H9 (cell line): ENCODE measurements around the gene TAF10. TPM values are rescaled to one million over a fixed set of nuclear protein-coding genes. Genes with fewer than 3 reads are reported as not detected.

Experiments used
- DNase-seq: peaks from one replicate; pipeline ENCODE4 v3.0.0-alpha.2; 2017
- H2AFZ ChIP-seq: one replicate; pipeline ENCODE4 v1.6.1; 2013; ENCODE audit warnings: mild to moderate bottlenecking, low read length, control low read depth, moderate library complexity
- H2AK5ac ChIP-seq: 2 replicates; pipeline ENCODE4 v1.6.1; 2013; ENCODE audit warnings: low read length, control low read depth, mixed read lengths; ENCODE audit not compliant: insufficient read length
- H2BK120ac ChIP-seq: one replicate; pipeline ENCODE4 v1.6.1; 2013; ENCODE audit warnings: low read depth, mild to moderate bottlenecking, low read length, control low read depth, inconsistent platforms; ENCODE audit not compliant: poor library complexity, severe bottlenecking
- H2BK12ac ChIP-seq: 2 replicates; pipeline ENCODE4 v1.6.1; 2013; ENCODE audit warnings: low read length, control low read depth, mixed read lengths, low read depth; ENCODE audit not compliant: insufficient read length
- H2BK15ac ChIP-seq: 2 replicates; pipeline ENCODE4 v1.6.1; 2013; ENCODE audit warnings: low read depth, low read length, control low read depth
- H2BK20ac ChIP-seq: one replicate; pipeline ENCODE4 v1.6.1; 2013; ENCODE audit warnings: low read depth, mild to moderate bottlenecking, low read length, control low read depth, inconsistent platforms; ENCODE audit not compliant: poor library complexity, severe bottlenecking
- H2BK5ac ChIP-seq: 2 replicates; pipeline ENCODE4 v1.6.1; 2013; ENCODE audit warnings: low read length, control low read depth, mixed read lengths; ENCODE audit not compliant: insufficient read length
- H3K14ac ChIP-seq: 2 replicates; pipeline ENCODE4 v1.6.1; 2013; ENCODE audit warnings: low read length, control low read depth; ENCODE audit not compliant: insufficient read depth
- H3K18ac ChIP-seq: 2 replicates; pipeline ENCODE4 v1.6.1; 2013; ENCODE audit warnings: low read depth, mild to moderate bottlenecking, mixed read lengths, low read length, control low read depth; ENCODE audit not compliant: insufficient read length
- H3K23ac ChIP-seq: 2 replicates; pipeline ENCODE4 v1.6.1; 2013; ENCODE audit warnings: low read length, control low read depth, mixed read lengths, low read depth; ENCODE audit not compliant: insufficient read length
- H3K23me2 ChIP-seq: 2 replicates; pipeline ENCODE4 v1.6.1; 2013; ENCODE audit warnings: low read depth, mild to moderate bottlenecking, mixed read lengths, low read length, control low read depth; ENCODE audit not compliant: insufficient read length, poor library complexity, severe bottlenecking
- H3K27ac ChIP-seq: 2 replicates; pipeline ENCODE4 v1.5.1; 2013; ENCODE audit warnings: low read length, control low read depth, mixed read lengths, low read depth; ENCODE audit not compliant: insufficient read length
- H3K27me3 ChIP-seq: 2 replicates; pipeline ENCODE4 v1.6.1; 2013; ENCODE audit warnings: low read length, control low read depth, inconsistent platforms; ENCODE audit not compliant: insufficient read depth
- H3K4ac ChIP-seq: 2 replicates; pipeline ENCODE4 v1.6.1; 2013; ENCODE audit warnings: low read depth, mild to moderate bottlenecking, control low read depth, inconsistent platforms, low read length, moderate library complexity
- H3K4me1 ChIP-seq: 2 replicates; pipeline ENCODE4 v1.6.1; 2013; ENCODE audit warnings: low read length, control low read depth, inconsistent platforms; ENCODE audit not compliant: insufficient read depth
- H3K4me2 ChIP-seq: 2 replicates; pipeline ENCODE4 v1.6.1; 2013; ENCODE audit warnings: low read length, control low read depth, mixed read lengths; ENCODE audit not compliant: insufficient read length, insufficient read depth
- H3K56ac ChIP-seq: 2 replicates; pipeline ENCODE4 v1.6.1; 2013; ENCODE audit warnings: low read depth, mild to moderate bottlenecking, mixed read lengths, low read length, control low read depth; ENCODE audit not compliant: insufficient read length
- H3K79me1 ChIP-seq: 2 replicates; pipeline ENCODE4 v1.6.1; 2013; ENCODE audit warnings: low read depth, mild to moderate bottlenecking, moderate library complexity, low read length, control low read depth, inconsistent platforms; ENCODE audit not compliant: insufficient read depth, poor library complexity, severe bottlenecking
- H3K79me2 ChIP-seq: 2 replicates; pipeline ENCODE4 v1.6.1; 2013; ENCODE audit warnings: low read length, control low read depth, inconsistent platforms; ENCODE audit not compliant: insufficient read depth
- H3K9ac ChIP-seq: 2 replicates; pipeline ENCODE4 v1.6.1; 2013; ENCODE audit warnings: low read length, control low read depth, mixed read lengths; ENCODE audit not compliant: insufficient read length; ENCODE audit errors: extremely low read depth
- H3K9me3 ChIP-seq: one replicate; pipeline ENCODE4 v1.6.1; 2013; ENCODE audit warnings: low read depth, low read length, inconsistent platforms; ENCODE audit not compliant: control insufficient read depth
- H3T11ph ChIP-seq: one replicate; pipeline ENCODE4 v1.6.1; 2013; ENCODE audit warnings: mild to moderate bottlenecking, low read length, control low read depth, inconsistent platforms
- H4K20me1 ChIP-seq: one replicate; pipeline ENCODE4 v1.6.1; 2013; ENCODE audit not compliant: control insufficient read depth, insufficient read length, insufficient read depth
- H4K5ac ChIP-seq: 2 replicates; pipeline ENCODE4 v1.6.1; 2013; ENCODE audit warnings: low read depth, mild to moderate bottlenecking, mixed read lengths, low read length, control low read depth; ENCODE audit not compliant: insufficient read length
- H4K8ac ChIP-seq: replicated peaks from 2 replicates; pipeline ENCODE4 v1.6.1; 2013; ENCODE audit warnings: low read length, control low read depth, mixed read lengths, low read depth; ENCODE audit not compliant: insufficient read length
- H4K91ac ChIP-seq: 2 replicates; pipeline ENCODE4 v1.6.1; 2013; ENCODE audit warnings: low read depth, mild to moderate bottlenecking, moderate library complexity, mixed read lengths, low read length, control low read depth; ENCODE audit not compliant: insufficient read length
- H3K27ac Mint-ChIP-seq, 3 experiments: 2 replicates in 2 of 3; 3 replicates in 1 of 3; pipeline ENCODE4 v1.8.0; 2020 to 2021; ENCODE audit warnings: mixed read lengths in 3 of 3, mild to moderate bottlenecking in 1 of 3, moderate library complexity in 1 of 3
- H3K27me3 Mint-ChIP-seq: 2 replicates; pipeline ENCODE4 v1.8.0; 2021; ENCODE audit warnings: low read depth, mild to moderate bottlenecking, moderate library complexity, mixed read lengths
- H3K36me3 Mint-ChIP-seq, 3 experiments: 2 replicates in 2 of 3; 3 replicates in 1 of 3; pipeline ENCODE4 v1.8.0; 2020 to 2021; ENCODE audit warnings: low read depth in 3 of 3, mixed read lengths in 3 of 3; ENCODE audit not compliant: insufficient read depth in 1 of 3
- H3K4me1 Mint-ChIP-seq, 2 experiments: 2 replicates each; pipeline ENCODE4 v1.8.0; 2020; ENCODE audit warnings: mixed read lengths in 2 of 2
- H3K4me3 Mint-ChIP-seq, 2 experiments: 2 replicates in 1 of 2; 3 replicates in 1 of 2; pipeline ENCODE4 v1.8.0; 2020 to 2021; ENCODE audit warnings: mild to moderate bottlenecking in 2 of 2, mixed read lengths in 2 of 2, moderate library complexity in 1 of 2
- H3K9me3 Mint-ChIP-seq, 2 experiments: 2 replicates in 1 of 2; 3 replicates in 1 of 2; pipeline ENCODE4 v1.8.0; 2020; ENCODE audit warnings: mild to moderate bottlenecking in 2 of 2, mixed read lengths in 2 of 2, moderate library complexity in 1 of 2
- CTCF ChIP-seq: fragments of 200-600 bp; sonication (generic); conservative IDR thresholded peaks from 3 replicates; pipeline ENCODE4 v1.8.0; 2021; ENCODE audit warnings: antibody characterized with exemption, mild to moderate bottlenecking
- WGBS: extraction: QIAGEN DNeasy Blood & Tissue Kit; methylation state at CpG from one replicate; pipeline ENCODE4 v1.1.7; 2013; ENCODE audit warnings: missing lambda C conversion rate, low lambda C conversion rate, mixed read lengths; ENCODE audit not compliant: insufficient read length; ENCODE audit errors: extremely low coverage; 5-methylcytosine and 5-hydroxymethylcytosine counted together
- total RNA-seq: library from RNA; stranded (reverse); gene quantifications from 2 replicates; pipeline ENCODE4 v1.2.1, GENCODE V29; 2021

Gene TAF10
- total RNA-seq, 1 experiment from 2014 or later: 198 TPM

GRCh38 chr11:6638429-6638828 lies 26.4 kb upstream of the TAF10 start:
- no peak overlapping the region for H3K27ac ChIP-seq
- no peak overlapping the region for H3K14ac ChIP-seq
- no peaks in the 10 kb centered on the region for H3K4me1 ChIP-seq
- Mint-ChIP-seq H3K4me3 (no peak overlapping the region), H3K4me1 (no peaks in the 10 kb centered on the region), H3K36me3 (no peaks in the 10 kb centered on the region; a peak in 1 of 7 replicates), H3K27me3 (peaks cover under 1% of the 10 kb centered on the region; the same call in 1 of the 2 replicates), H3K9me3 (no peaks in the 10 kb centered on the region), H3K27ac (no peak overlapping the region)
- H4K91ac ChIP-seq: no peak overlapping the region
- no peak overlapping the region for H2BK12ac ChIP-seq
- no peak overlapping the region for H3K56ac ChIP-seq
- H2BK120ac ChIP-seq: no peak overlapping the region
- H2BK20ac ChIP-seq: no peak overlapping the region
- no peaks in the 10 kb centered on the region for H3K27me3 ChIP-seq
- H2BK15ac ChIP-seq: no peak overlapping the region
- H3K9ac ChIP-seq: no peak overlapping the region
- no peak overlapping the region for H3T11ph ChIP-seq
- H3K23ac ChIP-seq: no peak overlapping the region
- no peak for TF ChIP-seq CTCF
- H3K4me2 ChIP-seq: no peak overlapping the region
- H4K20me1 ChIP-seq: no peaks in the 10 kb centered on the region
- H3K9me3 ChIP-seq: no peaks in the 10 kb centered on the region
- no peak overlapping the region for H3K18ac ChIP-seq
- H3K23me2 ChIP-seq: no peaks in the 10 kb centered on the region
- no CpG with 5 or more reads among the region's 4 CpGs for WGBS
- no peak overlapping the region for H3K4ac ChIP-seq
- no peak overlapping the region for H4K5ac ChIP-seq
- H3K79me2 ChIP-seq: no peaks in the 10 kb centered on the region
- H2AFZ ChIP-seq: no peak overlapping the region
- no peak overlapping the region for H2AK5ac ChIP-seq
- H3K79me1 ChIP-seq: no peaks in the 10 kb centered on the region
- no peak for DNase-seq
- H2BK5ac ChIP-seq: no peak overlapping the region
- H4K8ac ChIP-seq: no peak overlapping the region
